GM21390 (cell line): ENCODE data around the gene ACAP3.

ENCODE experiments used
- ATAC-seq: cut with Tn5 transposase; IDR thresholded peaks from one replicate; pipeline ENCODE4 v1.9.1; 2021; ENCODE audit not compliant: unreplicated experiment

The ACAP3 gene

DNA sequence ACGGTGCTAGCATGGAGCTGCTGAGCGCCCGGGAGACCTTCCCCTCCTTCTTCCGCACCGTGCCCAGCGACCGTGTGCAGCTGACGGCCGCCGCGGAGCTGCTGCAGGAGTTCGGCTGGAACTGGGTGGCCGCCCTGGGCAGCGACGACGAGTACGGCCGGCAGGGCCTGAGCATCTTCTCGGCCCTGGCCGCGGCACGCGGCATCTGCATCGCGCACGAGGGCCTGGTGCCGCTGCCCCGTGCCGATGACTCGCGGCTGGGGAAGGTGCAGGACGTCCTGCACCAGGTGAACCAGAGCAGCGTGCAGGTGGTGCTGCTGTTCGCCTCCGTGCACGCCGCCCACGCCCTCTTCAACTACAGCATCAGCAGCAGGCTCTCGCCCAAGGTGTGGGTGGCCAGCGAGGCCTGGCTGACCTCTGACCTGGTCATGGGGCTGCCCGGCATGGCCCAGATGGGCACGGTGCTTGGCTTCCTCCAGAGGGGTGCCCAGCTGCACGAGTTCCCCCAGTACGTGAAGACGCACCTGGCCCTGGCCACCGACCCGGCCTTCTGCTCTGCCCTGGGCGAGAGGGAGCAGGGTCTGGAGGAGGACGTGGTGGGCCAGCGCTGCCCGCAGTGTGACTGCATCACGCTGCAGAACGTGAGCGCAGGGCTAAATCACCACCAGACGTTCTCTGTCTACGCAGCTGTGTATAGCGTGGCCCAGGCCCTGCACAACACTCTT lies 24.5 kb upstream of the ACAP3 start:
- no peak for ATAC-seq

DNA sequence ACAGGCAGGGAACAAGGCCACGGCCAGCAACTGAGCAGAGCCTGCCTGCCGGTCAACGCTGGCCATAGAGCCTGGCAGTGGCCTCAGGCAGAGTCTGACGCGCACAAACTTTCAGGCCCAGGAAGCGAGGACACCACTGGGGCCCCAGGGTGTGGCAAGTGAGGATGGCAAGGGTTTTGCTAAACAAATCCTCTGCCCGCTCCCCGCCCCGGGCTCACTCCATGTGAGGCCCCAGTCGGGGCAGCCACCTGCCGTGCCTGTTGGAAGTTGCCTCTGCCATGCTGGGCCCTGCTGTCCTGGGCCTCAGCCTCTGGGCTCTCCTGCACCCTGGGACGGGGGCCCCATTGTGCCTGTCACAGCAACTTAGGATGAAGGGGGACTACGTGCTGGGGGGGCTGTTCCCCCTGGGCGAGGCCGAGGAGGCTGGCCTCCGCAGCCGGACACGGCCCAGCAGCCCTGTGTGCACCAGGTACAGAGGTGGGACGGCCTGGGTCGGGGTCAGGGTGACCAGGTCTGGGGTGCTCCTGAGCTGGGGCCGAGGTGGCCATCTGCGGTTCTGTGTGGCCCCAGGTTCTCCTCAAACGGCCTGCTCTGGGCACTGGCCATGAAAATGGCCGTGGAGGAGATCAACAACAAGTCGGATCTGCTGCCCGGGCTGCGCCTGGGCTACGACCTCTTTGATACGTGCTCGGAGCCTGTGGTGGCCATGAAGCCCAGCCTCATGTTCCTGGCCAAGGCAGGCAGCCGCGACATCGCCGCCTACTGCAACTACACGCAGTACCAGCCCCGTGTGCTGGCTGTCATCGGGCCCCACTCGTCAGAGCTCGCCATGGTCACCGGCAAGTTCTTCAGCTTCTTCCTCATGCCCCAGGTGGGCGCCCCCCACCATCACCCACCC lies 23.6 kb upstream of the ACAP3 start, which contains the start of gene TAS1R3:
Gene TAS1R3 (plus strand): TSS at position 213 of the 898 bp plus-strand sequence. CDS start 66 bp downstream, at position 279.
- no peak for ATAC-seq

DNA sequence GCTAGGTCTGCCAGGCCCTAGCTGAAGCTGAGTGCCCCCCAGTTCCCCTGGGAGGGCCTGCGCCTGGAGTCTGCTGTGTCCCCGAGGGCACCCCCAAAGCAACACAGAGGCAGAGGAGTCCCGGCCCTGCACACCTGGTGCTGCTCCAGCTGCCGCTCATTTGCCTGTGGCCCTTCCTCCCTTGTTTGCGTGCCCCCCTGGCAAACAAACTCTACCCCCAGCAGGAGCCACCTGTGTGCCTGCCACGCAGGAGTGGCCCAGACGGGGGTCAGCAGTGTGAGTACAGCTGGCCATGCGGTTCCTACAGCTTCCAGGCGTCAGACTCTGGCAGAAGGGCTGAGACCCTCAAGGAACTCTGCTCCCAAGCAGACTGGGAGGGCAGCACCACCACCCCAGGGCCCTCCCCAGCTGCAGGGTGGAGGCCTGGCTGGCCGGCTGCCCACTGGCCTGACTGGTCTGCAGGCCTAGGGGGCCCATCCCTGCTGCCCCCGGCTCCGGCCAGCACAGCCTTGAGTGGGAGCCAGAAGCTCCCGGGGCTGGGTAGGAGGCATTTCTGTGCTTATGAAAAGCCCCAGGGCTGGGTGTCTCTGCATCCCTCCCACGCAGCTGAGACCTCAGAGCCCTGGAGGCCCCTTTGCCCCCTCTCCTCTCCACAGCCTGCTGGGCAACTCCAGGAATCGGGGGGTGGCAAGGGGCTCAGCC lies 22.8 kb upstream of the ACAP3 start:
- ATAC-seq, result no peak

DNA sequence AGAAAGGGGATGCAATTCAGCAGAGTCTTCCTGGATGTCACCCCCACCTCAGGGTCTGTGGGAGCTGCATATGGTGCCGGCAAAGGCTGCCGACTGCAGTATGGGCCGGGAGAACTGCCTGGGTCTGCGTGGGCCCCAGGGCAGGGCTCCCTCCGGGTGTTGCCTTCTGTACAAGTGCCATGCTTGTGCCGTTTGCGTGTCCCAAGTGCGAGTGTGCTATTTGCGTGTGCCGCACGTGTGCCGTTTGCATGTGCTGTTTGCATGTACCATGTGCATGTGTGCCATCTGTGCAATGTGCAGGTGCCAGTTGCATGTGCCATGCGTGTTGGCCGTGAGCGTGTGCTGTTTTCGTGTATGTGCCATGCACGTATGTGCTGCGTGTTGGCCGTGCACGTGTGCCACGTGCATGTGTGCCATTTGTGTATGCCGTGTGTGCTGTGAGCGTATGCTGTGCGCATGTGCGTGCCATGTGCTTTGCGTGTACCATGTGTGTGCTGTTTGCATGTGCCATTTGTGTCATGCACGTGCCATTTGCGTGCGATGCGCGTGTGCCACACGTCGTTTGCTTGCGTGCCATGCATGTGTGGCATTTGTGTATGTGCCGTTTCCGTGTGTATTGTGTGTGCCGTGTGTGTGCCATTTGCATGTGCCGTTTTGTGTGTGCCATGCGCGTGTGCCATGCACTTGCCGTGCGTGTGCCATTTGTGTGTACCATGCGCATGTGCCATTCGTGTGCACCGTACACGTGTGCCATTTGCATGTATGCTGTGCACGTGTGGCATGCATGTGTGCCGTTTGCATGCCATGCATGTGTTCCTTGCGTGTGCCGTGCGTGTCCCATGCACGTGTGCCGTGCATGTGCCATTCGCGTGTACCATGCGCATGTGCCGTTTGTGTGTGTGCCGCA lies 21.8 kb upstream of the ACAP3 start:
- ATAC-seq, result no peak

DNA sequence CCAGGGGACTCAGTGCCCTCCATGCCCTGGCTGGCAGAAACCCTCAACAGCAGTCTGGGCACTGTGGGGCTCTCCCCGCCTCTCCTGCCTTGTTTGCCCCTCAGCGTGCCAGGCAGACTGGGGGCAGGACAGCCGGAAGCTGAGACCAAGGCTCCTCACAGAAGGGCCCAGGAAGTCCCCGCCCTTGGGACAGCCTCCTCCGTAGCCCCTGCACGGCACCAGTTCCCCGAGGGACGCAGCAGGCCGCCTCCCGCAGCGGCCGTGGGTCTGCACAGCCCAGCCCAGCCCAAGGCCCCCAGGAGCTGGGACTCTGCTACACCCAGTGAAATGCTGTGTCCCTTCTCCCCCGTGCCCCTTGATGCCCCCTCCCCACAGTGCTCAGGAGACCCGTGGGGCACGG lies 20.5 kb upstream of the ACAP3 start:
- ATAC-seq, result no peak

DNA sequence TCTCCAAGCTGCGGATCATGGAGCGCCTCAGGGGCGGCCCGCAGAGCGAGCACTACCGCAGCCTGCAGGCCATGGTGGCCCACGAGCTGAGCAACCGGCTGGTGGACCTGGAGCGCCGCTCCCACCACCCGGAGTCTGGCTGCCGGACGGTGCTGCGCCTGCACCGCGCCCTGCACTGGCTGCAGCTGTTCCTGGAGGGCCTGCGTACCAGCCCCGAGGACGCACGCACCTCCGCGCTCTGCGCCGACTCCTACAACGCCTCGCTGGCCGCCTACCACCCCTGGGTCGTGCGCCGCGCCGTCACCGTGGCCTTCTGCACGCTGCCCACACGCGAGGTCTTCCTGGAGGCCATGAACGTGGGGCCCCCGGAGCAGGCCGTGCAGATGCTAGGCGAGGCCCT lies 19.6 kb upstream of the ACAP3 start:
- no peak for ATAC-seq

DNA sequence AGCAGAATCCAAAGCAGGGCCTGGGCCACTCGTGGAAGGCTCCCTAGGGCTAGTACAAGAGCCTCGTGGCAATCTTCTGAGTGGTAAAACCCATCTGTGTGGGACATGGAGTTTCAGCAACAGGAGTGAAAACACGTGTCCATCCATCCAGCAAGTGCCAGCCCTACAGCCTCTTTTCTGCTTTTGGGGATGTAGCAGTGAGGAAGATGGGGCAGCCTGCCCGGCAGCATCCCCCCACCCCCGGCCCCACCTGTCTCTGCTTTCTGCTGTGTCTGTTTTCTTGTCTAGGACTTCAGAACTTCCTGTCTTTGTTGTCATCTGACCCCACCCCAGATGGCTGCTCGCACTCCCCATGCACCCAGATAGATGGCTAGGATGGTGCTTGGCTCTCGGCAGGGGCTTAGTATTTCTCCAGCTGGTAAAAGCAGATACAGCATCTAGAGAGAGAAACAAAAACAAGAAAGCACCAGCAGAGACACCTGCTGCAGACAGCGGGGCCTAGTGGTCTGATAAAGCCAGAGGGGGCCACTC lies 18.4 kb upstream of the ACAP3 start:
- ATAC-seq, result no peak

DNA sequence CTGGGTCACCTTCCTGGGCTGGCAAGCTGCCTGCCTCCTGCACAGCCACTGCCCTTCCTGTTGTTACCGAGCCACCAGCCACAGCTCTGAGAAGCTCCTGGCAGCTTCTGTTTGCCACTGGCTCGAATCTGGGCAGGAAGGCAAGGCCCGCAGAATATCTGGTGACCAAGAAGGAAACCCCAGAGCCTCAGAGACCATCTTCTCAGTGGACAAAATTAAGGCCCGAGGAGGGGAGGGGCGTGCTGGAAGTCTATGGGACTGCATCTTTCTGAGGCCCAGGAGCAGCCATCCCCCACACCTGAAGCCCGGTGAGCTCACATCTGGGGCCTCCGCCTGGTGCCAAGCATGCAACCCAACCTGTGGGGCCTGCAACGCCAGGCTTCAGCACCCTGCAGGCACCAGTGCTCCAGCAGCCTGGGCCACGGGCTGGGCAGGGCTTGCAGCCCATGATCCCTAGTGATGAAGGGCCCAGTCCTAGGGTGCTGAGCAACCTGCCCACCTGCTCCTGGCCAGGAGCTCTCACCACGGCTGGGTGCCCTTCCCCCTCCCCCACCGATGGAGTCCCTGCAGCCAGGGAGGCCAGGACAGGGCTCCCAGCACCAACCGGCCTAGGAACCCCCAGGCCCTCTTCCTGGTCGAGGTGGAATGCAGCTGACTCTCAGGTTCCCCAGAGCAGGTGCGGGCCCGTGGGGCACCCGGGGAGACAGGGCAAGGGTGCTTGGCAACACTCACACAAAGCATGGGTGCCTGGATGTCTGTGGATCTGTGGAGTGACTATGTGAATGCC lies 17.8 kb upstream of the ACAP3 start:
- ATAC-seq, result no peak

DNA sequence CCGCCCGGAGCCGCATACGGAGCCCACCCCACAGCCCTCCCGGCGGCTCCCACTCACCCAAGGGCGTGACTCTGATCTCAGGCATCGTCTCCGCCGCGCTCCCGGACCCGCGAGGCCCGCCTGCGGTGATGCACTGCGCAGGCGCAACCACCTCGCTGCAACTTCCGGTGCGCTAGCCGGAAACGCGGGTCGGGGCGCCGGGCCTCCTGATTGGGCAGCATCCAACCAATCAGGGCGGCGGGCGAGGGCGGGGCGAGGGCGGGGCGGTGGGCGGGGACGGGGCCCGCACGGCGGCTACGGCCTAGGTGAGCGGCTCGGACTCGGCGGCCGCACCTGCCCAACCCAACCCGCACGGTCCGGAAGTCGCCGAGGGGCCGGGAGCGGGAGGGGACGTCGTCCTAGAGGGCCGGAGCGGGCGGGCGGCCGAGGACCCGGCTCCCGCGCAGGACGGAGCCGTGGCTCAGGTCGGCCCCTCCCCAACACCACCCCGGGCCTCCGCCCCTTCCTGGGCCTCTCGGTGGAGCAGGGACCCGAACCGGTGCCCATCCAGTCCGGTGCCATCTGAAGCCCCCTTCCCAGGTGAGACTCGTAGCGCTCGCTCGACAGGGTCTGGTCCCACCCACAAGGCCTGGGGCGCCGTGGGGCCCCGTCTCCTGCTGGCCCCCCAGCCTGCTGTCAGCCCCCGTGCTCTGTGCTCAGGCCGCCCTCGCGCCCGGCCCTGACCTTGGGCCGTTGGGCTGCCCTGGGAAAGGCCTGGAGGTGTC lies 17.0 kb upstream of the ACAP3 start, which contains the start of the genes CPTP and INTS11:
Gene CPTP (plus strand): TSS at position 279 of the 764 bp plus-strand sequence. CDS start 2,109 bp downstream, outside the sequence.
Gene INTS11 (minus strand): TSS at position 137 of the 764 bp plus-strand sequence. CDS start 52 bp downstream, at position 85.
- peak; percentile 56 for ATAC-seq

DNA sequence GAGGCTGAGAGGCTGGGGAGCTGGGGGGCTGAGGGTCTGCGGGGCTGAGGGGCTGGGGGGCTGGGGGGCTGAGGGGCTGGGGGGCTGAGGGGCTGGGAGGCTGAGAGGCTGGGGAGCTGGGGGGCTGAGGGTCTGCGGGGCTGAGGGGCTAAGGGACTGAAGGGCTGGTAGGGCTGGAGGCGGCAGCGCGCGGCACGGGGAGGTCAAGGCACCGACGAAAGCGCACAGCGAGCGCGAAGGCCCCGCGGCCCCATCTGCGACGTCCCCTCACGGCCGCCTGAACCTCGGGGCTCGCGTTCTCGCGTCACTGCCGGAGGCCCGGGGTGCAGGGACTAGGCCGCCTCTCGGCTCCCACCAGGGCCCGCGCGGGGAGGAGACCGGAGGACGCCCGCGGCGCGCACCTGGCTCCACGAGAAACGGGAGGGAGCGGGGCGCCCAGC lies 16.4 kb upstream of the ACAP3 start:
- ATAC-seq, result peak; percentile 20

DNA sequence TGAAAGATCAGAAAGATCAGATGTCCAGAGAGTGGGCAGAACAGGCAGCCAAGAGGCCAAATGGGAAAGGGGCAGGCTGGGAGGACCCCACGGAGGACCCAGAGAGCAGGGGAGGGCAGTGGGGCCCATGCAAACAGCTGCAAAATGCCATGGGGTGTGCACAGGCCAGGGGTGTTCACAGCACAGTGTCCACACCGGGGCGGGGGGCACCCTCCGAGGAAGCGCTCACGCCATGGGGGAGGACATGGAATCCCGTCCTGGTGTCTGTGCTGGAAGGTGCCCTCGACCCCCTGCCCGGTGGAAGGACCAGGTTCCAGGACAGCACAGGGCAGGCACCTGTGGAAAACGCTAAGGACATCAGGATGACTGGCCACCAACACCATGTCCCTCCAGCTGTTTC lies 15.2 kb upstream of the ACAP3 start:
- no peak for ATAC-seq

DNA sequence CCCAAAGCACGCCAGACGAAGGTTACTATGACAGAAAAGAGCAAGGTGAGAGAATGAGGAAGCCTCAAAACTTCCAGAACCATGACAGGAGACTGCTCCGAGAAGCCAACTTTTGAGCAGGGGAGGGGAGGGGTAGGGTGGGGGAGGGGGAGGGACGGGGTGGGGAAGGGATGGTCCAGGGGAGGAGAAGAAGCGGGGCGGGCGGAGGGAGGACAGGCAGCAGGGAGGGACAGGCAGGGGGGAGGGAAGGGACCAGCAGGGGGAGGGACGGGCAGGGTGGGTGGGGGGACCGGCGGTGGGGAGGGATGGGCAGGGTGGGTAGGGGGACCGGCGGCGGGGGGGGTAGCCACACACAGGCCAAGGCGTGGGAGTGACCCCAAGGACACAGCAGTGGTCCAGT lies 14.7 kb upstream of the ACAP3 start:
- no peak for ATAC-seq

DNA sequence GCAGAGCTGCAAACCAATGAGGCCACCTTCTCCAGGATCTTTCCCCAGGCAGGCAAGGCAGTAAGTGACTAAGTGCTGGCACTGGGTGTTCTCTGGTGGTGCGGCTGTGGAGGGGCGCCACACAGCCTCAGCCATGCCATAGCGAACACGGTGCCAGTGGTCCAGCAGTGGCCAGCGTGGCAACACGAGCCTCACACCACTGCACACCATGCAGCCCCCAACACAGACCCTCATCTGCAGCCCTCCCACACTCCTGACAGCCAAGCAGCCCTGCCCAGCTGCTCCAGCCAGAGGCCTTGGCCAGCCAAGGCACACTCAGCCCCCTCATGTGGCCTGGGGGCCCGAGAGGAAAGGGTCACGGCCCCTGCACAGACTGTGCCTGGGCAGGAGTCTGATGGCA lies 13.7 kb upstream of the ACAP3 start:
- no peak for ATAC-seq

DNA sequence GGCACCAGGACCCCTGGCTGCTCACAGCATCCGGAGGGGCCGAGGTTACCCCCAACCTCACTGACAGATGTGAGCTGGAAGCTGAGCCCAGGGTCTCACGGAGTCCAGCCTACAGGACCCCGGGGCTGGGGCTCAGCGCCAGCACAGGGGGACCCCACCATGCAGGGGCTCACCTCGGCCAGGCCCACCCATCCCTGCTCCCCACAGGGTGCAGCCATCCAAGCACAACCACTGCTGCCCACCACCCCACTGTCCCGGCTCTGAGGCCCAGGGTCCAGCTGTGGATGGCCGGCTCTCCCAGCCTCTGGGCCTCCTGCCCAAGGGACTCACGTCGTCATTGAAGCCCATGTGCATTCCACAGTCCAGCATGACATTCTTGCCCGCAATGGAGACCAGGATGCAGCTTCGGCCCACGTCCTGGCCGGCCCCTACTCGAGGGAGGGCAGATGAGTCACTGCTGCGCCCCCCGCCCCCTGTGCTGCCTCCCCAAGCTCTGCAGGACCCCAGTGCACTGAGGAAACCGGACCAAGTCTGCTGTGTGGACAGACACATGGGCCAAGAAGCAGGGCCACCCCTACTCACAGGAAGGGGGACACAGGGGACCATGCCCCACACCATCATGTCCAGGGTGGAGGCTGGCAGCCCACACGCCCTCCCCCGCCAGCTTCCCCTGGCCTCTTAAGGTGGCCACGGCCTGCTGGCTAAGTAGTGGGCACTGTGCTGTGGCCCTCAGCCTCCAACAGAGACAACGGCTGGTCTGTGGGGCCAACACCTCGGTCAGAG lies 13.1 kb upstream of the ACAP3 start:
- no peak for ATAC-seq

DNA sequence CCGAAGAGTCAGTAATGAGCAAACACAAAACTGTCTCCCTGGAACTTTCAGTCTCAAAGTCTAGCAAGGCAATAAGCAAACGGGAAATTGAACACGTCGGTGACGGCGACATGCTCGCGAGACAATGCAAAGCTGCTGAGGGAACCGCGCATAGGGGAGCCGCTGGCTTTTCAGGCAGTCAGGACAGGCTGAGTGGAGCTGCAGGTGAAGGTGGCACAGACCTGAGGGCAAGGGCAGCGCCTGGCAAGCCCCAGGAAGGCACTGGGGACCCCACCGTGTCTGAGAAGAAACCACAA lies 11.9 kb upstream of the ACAP3 start:
- ATAC-seq, result no peak

DNA sequence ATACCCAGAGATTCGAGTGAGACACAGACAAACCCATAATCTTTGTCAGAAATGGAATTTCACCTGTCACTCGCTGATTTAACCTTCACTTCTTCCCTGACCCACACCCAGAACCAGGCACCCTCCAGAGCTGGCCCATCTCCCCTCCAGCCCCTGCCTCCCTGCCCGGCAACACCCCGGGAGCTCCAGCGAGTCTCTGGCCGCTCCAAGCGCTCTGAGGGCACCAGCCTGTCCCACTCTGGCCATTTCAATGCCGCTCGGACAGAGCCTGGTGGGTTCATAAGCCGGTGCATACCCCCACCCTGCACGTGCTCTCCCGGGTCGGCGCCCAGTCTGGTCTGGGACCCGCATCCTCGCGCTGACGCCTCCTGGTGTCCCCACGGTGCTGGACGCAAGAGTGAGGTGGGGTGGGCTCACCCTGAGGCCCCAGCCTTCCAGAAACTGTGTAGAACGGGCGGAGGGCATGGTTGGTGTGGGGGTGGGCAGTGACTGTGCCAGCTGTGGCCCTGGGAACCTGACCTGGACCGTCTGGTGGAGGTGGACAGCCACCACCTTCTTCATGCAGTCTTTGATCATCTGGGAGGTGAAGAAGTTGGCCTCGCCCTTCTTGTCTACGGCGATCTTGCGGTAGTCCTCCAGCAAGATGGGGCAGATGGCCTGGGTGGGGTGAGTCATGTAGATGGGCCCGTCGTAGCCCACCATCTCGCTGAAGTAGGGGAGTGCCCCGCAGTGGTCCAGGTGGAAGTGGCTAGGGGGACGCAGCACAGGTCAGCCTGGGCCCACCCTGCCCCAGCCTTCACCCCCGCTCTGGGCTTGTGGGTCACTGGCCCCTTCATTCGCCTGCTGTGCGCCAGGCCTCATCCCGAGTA lies 11.3 kb upstream of the ACAP3 start:
- ATAC-seq, result no peak

DNA sequence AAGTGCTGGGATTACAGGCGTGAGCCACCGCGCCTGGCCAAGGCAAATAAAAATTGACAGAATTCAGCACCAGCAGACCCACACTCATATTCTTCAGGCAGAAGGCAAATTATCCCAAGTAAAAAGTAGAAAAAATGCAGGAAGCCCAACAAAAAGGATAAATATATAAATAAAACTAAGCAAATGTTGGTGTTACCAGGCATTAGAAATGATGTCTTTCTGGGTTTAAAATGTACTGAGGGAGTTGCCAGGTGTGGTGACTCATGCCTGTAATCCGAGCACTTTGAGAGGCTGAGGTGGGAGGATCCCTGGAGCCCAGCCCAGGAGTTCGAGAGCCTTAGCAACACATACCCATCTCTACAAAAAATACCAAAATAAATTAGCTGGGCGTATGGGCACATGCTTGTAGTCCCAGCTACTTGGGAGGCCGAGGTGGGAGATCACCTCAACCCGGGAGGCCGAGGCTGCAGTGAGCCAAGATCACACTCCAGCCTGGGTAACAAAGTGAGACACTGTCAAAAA lies 10.5 kb upstream of the ACAP3 start:
- no peak for ATAC-seq
